ENCODE data around the gene BTBD2. TPM values are rescaled to one million over a fixed set of nuclear protein-coding genes. Genes with fewer than 3 reads are reported as not detected.

Gene BTBD2
- polyA plus RNA-seq, 3 donors, result 2.8 to 36.0 (median 3.3) TPM

DNA sequence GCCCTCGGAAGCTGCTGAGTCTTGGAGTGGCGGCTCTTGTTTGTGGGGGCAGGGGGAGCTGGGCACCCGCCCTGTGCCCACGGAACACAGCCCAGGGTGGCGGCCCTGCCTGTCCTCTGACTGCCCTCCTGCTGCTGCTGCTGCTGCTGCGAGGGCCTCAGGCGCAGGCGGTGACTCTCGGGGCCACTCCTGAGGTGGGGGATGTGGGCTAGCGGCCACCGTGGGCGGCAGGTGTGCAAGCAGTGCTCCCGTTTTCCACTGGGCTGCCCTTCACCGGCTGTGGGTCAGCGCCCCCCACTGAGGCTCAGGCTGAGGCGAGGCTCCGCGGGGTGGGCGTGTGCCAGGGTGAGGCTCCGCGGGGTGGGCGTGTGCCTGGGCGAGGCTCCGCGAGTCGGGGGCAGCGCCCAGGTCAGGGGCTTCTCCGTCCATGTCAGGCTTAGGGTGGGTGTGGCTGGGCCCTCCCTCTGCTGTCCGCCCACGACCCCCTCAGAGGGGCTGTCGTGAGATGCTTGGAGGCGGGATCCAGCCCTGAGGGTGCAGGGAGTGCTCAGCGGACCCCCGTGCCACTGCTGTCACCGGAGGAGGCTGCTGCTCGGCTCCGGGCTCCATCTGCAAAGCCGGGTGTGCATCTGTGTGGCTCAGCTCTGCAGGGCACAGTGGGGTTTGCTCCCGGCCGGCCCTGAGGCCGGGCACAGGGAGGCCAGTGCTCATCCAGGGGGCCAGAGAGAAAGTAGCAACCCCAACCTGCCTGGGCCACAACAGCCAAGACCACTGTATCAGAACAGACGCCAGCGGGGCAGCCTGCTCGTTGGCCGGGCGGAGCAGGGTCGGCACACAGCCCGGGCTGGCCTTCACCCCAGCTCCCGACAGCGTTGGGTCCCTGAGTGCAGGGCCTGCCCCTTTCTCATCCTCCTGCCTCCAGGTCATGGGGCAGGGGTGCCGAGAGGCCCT is 60.1 kb downstream of the BTBD2 start:
- no peaks in the 10 kb centered on the region for H3K9me3 ChIP-seq (replicated peaks in 1 of 2; ENCODE audit: control insufficient read depth in 1 of 2, insufficient read depth in 1 of 2, low read length in 2 of 2)
- H3K36me3 Mint-ChIP-seq, result peaks cover 14 to 45% of the 10 kb centered on the region in 2 donors
- no peak overlapping the region for H3K27ac ChIP-seq (ENCODE audit: low read depth in 1 of 2, low read length in 2 of 2)
- 91% methylated on average over 51 of the region's 51 CpGs for WGBS (ENCODE audit: insufficient coverage)
- no peak overlapping the region for H2AFZ ChIP-seq (ENCODE audit: insufficient read depth, low read depth, low read length, poor library complexity, severe bottlenecking)
- H3K27ac Mint-ChIP-seq, result no peak overlapping the region
- H3K27me3 Mint-ChIP-seq (ENCODE audit: low read depth in 3 of 3), result no peaks in the 10 kb centered on the region
- no peak overlapping the region for H3K4me2 ChIP-seq (replicated peaks; ENCODE audit: extremely low read depth, low read length, poor library complexity, severe bottlenecking)
- no peak overlapping the region for H3K4me3 Mint-ChIP-seq
- peaks cover 93% of the 10 kb centered on the region for H3K79me2 ChIP-seq (ENCODE audit: insufficient read depth, low read length)
- H3K9me3 Mint-ChIP-seq, result no peaks in the 10 kb centered on the region
- no peak overlapping the region for H3K4me3 ChIP-seq (replicated peaks in 1 of 3; ENCODE audit: low read depth in 2 of 3, low read length in 3 of 3)
- peaks cover 0 to 13% of the 10 kb centered on the region in 2 donors for H3K4me1 ChIP-seq (ENCODE audit: control insufficient read depth in 1 of 2, insufficient read depth in 2 of 2, low read length in 2 of 2)
- peaks cover 99% of the 10 kb centered on the region for H4K20me1 ChIP-seq (ENCODE audit: insufficient read depth, low read length)
- H3K4me1 Mint-ChIP-seq, result peaks cover 7% of the 10 kb centered on the region
- H3K27me3 ChIP-seq (ENCODE audit: control insufficient read depth in 2 of 2, insufficient read depth in 2 of 2, low read length in 2 of 2), result no peaks in the 10 kb centered on the region
- intact Hi-C loops (cut with micrococcal nuclease), result no loop called here
- H3K9ac ChIP-seq (ENCODE audit: insufficient read depth, low read length, poor library complexity, severe bottlenecking), result no peak overlapping the region
- H3K36me3 ChIP-seq (replicated peaks in 1 of 2; ENCODE audit: control insufficient read depth in 1 of 2, insufficient read depth in 2 of 2, low read length in 2 of 2), result peaks cover 31 to 48% of the 10 kb centered on the region in 2 donors
- TF ChIP-seq, protein P1, sequence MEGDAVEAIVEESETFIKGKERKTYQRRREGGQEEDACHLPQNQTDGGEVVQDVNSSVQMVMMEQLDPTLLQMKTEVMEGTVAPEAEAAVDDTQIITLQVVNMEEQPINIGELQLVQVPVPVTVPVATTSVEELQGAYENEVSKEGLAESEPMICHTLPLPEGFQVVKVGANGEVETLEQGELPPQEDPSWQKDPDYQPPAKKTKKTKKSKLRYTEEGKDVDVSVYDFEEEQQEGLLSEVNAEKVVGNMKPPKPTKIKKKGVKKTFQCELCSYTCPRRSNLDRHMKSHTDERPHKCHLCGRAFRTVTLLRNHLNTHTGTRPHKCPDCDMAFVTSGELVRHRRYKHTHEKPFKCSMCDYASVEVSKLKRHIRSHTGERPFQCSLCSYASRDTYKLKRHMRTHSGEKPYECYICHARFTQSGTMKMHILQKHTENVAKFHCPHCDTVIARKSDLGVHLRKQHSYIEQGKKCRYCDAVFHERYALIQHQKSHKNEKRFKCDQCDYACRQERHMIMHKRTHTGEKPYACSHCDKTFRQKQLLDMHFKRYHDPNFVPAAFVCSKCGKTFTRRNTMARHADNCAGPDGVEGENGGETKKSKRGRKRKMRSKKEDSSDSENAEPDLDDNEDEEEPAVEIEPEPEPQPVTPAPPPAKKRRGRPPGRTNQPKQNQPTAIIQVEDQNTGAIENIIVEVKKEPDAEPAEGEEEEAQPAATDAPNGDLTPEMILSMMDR (IDR thresholded peaks at IDR 0.05), result no peak
- DNase-seq, result no peak

DNA sequence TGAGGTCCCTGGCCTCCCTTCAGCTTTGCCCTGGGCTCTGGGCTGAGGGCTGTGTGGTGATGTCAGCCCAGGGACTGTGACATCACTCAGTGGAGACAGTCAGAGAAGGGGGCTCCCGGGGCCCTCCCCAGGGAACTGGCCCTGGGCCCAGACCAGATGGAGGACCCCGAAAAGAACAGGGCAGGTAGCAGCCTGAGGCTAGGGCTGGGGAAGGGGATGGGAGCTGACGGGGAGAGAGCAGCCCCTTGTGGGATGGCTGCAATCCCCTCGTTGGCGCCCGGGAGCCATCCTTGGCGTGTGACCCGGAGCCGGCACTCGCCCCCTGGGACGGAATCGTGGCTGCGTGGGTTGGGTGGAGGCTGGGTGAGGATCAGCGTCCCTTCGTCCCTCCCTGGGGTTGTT is 61.0 kb downstream of the BTBD2 start:
- Histone ChIP-seq H3K4me1 (ENCODE audit: control insufficient read depth in 1 of 2, insufficient read depth in 2 of 2, low read length in 2 of 2) (peaks cover 0 to 13% of the 10 kb centered on the region in 2 donors), H3K9me3 (replicated peaks in 1 of 2; ENCODE audit: control insufficient read depth in 1 of 2, insufficient read depth in 1 of 2, low read length in 2 of 2) (no peaks in the 10 kb centered on the region), H3K79me2 (ENCODE audit: insufficient read depth, low read length) (peaks cover 93% of the 10 kb centered on the region), H3K4me2 (replicated peaks; ENCODE audit: extremely low read depth, low read length, poor library complexity, severe bottlenecking) (no peak overlapping the region), H3K27me3 (ENCODE audit: control insufficient read depth in 2 of 2, insufficient read depth in 2 of 2, low read length in 2 of 2) (no peaks in the 10 kb centered on the region), H4K20me1 (ENCODE audit: insufficient read depth, low read length) (peaks cover 99% of the 10 kb centered on the region), H3K27ac (ENCODE audit: low read depth in 1 of 2, low read length in 2 of 2) (no peak overlapping the region), H3K9ac (ENCODE audit: insufficient read depth, low read length, poor library complexity, severe bottlenecking) (no peak overlapping the region), H3K36me3 (replicated peaks in 1 of 2; ENCODE audit: control insufficient read depth in 1 of 2, insufficient read depth in 2 of 2, low read length in 2 of 2) (peaks cover 31 to 51% of the 10 kb centered on the region in 2 donors), H2AFZ (ENCODE audit: insufficient read depth, low read depth, low read length, poor library complexity, severe bottlenecking) (no peak overlapping the region), H3K4me3 (replicated peaks in 1 of 3; ENCODE audit: low read depth in 2 of 3, low read length in 3 of 3) (no peak overlapping the region)
- Mint-ChIP-seq H3K27me3 (ENCODE audit: low read depth in 3 of 3) (no peaks in the 10 kb centered on the region), H3K4me3 (no peak overlapping the region), H3K9me3 (no peaks in the 10 kb centered on the region), H3K27ac (no peak overlapping the region), H3K36me3 (peaks cover 19 to 46% of the 10 kb centered on the region in 2 donors), H3K4me1 (peaks cover 7% of the 10 kb centered on the region)
- DNase-seq, result no peak
- WGBS (ENCODE audit: insufficient coverage), result 97% methylated on average over 12 of the region's 15 CpGs
- TF ChIP-seq, protein P1 (IDR thresholded peaks at IDR 0.05), result no peak
- intact Hi-C loops (cut with micrococcal nuclease), result no loop called here
